ENCODE measurements around the gene GPC3.

DNA sequence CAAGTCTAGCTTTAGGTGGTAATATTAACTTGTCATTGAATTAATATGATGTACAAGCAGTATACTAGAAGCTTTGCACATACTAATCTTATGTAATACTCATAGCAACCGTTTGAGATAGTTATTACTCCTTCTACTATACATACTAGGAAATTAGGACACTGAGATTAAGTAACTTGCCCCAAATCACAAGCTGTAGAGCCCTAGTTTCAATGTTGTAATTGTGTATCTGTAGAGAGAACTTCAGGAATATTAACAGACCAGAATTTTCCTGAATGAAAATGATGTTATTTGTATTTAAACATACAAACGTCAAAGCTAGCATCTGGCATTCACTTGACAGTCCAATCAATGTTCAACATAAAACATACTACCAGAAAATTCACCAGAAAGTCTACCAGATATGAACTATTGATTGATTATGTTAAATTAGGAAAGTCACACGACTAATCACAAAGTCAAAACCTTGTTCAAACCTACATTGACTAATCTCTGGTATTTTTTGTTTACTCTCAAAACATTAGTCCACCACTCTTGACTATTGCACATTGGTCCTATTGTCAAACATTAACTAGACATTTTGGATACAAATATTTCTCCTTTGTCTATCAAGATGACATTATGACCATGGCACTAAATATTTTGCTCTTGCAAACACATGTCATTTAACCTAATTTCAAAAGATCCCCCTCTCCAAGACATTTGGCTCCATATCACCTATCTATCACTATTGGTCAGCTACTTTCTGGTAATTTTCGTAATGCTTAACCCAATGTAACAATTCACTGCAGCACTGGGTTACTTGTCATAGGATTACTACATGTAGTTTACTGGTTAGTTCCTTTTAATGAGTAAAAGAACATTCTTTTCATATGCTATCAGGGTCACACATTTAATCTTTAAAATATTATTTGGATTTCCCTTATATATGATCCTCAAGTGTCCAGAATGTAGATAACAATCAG, 100.7 kb downstream of the GPC3 start:
- TF ChIP-seq, protein P1, sequence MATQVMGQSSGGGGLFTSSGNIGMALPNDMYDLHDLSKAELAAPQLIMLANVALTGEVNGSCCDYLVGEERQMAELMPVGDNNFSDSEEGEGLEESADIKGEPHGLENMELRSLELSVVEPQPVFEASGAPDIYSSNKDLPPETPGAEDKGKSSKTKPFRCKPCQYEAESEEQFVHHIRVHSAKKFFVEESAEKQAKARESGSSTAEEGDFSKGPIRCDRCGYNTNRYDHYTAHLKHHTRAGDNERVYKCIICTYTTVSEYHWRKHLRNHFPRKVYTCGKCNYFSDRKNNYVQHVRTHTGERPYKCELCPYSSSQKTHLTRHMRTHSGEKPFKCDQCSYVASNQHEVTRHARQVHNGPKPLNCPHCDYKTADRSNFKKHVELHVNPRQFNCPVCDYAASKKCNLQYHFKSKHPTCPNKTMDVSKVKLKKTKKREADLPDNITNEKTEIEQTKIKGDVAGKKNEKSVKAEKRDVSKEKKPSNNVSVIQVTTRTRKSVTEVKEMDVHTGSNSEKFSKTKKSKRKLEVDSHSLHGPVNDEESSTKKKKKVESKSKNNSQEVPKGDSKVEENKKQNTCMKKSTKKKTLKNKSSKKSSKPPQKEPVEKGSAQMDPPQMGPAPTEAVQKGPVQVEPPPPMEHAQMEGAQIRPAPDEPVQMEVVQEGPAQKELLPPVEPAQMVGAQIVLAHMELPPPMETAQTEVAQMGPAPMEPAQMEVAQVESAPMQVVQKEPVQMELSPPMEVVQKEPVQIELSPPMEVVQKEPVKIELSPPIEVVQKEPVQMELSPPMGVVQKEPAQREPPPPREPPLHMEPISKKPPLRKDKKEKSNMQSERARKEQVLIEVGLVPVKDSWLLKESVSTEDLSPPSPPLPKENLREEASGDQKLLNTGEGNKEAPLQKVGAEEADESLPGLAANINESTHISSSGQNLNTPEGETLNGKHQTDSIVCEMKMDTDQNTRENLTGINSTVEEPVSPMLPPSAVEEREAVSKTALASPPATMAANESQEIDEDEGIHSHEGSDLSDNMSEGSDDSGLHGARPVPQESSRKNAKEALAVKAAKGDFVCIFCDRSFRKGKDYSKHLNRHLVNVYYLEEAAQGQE (IDR thresholded peaks at IDR 0.05; ENCODE audit: low read depth), result no peak
- TF ChIP-seq CREB1 (IDR thresholded peaks at IDR 0.05; ENCODE audit: low read depth), result no peak
- TF ChIP-seq, protein P2, sequence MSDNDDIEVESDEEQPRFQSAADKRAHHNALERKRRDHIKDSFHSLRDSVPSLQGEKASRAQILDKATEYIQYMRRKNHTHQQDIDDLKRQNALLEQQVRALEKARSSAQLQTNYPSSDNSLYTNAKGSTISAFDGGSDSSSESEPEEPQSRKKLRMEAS (IDR thresholded peaks at IDR 0.05), result no peak

All from Ishikawa (cell line).